GM12878 (cell line): ENCODE data around the gene NPAS3. TPM values are rescaled to one million over a fixed set of nuclear protein-coding genes. Genes with fewer than 3 reads are reported as not detected.

Experiments
- BCL11A ChIP-seq: IDR thresholded peaks from 2 replicates; pipeline ENCODE4 v1.6.1; 2011; ENCODE audit warnings: low read depth, low read length
- MTA2 ChIP-seq: fragments of 450-650 bp; IDR thresholded peaks from 2 replicates; pipeline ENCODE4 v1.6.1; 2016; ENCODE audit warnings: low read depth, mild to moderate bottlenecking, moderate library complexity
- SRF ChIP-seq, 2 experiments: IDR thresholded peaks; 2 replicates each; pipeline ENCODE4 v1.6.1; 2011; ENCODE audit warnings: low read depth in 2 of 2, low read length in 2 of 2, mild to moderate bottlenecking in 1 of 2, moderate library complexity in 1 of 2
- STAT1 ChIP-seq: fragments of 450-650 bp; conservative IDR thresholded peaks from 2 replicates; pipeline ENCODE4 v1.6.1; 2014; ENCODE audit warnings: antibody characterized with exemption, mild to moderate bottlenecking
- TARDBP ChIP-seq: IDR thresholded peaks from 2 replicates; pipeline ENCODE4 v1.6.1; 2016; ENCODE audit warnings: borderline replicate concordance
- ZNF217 ChIP-seq: fragments of 450-650 bp; IDR thresholded peaks from 2 replicates; pipeline ENCODE4 v1.6.1; 2017; ENCODE audit warnings: antibody characterized with exemption, mild to moderate bottlenecking
- ZZZ3 ChIP-seq: IDR thresholded peaks from 2 replicates; pipeline ENCODE4 v1.6.1; 2011; ENCODE audit warnings: low read depth; ENCODE audit not compliant: control insufficient read depth, insufficient read length
- polyA plus RNA-seq, 11 experiments: library from polyadenylated mRNA; depleted of rRNA in 4 of 11; unstranded in 6 of 11; stranded (reverse) in 5 of 11; fragments of >200 nt; fragmentation: Nextera tagmentation in 4 of 11; fragmentation: Illumina TruSeq in 1 of 11; extraction: Ambion mirVana in 4 of 11; extraction: Trizol in 1 of 11; gene quantifications; 1 replicate in 1 of 11; 2 replicates in 10 of 11; pipeline versions ENCODE4 v1.2.1 to v1.2.3, GENCODE V29; 2011 to 2016; ENCODE audit warnings: inconsistent platforms in 2 of 11, missing spikeins in 2 of 11, low read depth in 1 of 11
- total RNA-seq, 4 experiments: library from RNA; depleted of rRNA in 3 of 4; stranded (reverse); fragments of >200 nt in 3 of 4; fragmentation: Illumina TruSeq in 1 of 4; extraction: Trizol in 1 of 4; gene quantifications; 2 replicates each; pipeline versions ENCODE4 v1.2.1 to v1.2.3, GENCODE V29; 2013 to 2021
- TF ChIP-seq, protein P1 (sequence below): fragments of 450-650 bp; IDR thresholded peaks from 2 replicates; pipeline ENCODE4 v1.6.1; 2017; ENCODE audit warnings: low read depth, mild to moderate bottlenecking, moderate library complexity
- TF ChIP-seq, protein P2 (sequence below): IDR thresholded peaks from 2 replicates; pipeline ENCODE4 v1.6.1; 2011; ENCODE audit warnings: low read depth, low read length, improper control_type of control experiment, borderline replicate concordance
- TF ChIP-seq, protein P3 (sequence below): IDR thresholded peaks from 2 replicates; pipeline ENCODE4 v1.6.1; 2012; ENCODE audit warnings: low read length, inconsistent platforms
- TF ChIP-seq, protein P4 (sequence below): fragments of 450-650 bp; IDR thresholded peaks from 2 replicates; pipeline ENCODE4 v1.6.1; 2017; ENCODE audit warnings: borderline replicate concordance

NPAS3 gene
- total and polyA plus RNA-seq, 10 of the 15 experiments (the other 5 are each of a cell fraction or from before 2014, with no cell fraction given) = under 0.01 to 2.7 (median 0.03) TPM; not detected in 6

DNA sequence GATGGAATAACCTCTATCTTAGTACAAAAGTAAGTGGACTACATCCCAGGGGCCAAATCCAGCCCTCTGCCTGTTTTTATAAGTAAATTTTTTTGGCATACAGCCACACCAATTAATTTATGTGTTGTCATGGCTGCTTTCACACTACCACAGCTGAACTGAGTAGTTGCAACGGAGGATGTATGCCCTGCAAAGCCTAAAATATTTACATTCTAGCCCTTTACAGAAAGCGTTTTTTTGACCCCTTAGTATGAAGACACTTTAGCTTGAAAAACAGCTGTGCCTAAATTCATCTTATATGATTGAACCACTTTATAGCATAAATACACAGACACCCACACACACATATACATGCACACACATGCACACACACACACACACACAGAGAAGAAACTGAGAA lies 510.6 kb downstream of the NPAS3 start (continued):
- TF ChIP-seq, protein P1, sequence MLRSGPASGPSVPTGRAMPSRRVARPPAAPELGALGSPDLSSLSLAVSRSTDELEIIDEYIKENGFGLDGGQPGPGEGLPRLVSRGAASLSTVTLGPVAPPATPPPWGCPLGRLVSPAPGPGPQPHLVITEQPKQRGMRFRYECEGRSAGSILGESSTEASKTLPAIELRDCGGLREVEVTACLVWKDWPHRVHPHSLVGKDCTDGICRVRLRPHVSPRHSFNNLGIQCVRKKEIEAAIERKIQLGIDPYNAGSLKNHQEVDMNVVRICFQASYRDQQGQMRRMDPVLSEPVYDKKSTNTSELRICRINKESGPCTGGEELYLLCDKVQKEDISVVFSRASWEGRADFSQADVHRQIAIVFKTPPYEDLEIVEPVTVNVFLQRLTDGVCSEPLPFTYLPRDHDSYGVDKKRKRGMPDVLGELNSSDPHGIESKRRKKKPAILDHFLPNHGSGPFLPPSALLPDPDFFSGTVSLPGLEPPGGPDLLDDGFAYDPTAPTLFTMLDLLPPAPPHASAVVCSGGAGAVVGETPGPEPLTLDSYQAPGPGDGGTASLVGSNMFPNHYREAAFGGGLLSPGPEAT = no peak
- TF ChIP-seq ZNF217 (no peak), ZZZ3 (no peak), STAT1 (no peak), MTA2 (no peak), SRF (IDR thresholded peaks at IDR 0.05; ENCODE audit: low read depth in 2 of 2, low read length in 2 of 2) (no peak), TARDBP (no peak), BCL11A (no peak)
- TF ChIP-seq, protein P2, sequence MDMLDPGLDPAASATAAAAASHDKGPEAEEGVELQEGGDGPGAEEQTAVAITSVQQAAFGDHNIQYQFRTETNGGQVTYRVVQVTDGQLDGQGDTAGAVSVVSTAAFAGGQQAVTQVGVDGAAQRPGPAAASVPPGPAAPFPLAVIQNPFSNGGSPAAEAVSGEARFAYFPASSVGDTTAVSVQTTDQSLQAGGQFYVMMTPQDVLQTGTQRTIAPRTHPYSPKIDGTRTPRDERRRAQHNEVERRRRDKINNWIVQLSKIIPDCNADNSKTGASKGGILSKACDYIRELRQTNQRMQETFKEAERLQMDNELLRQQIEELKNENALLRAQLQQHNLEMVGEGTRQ = no peak
- TF ChIP-seq, protein P3, sequence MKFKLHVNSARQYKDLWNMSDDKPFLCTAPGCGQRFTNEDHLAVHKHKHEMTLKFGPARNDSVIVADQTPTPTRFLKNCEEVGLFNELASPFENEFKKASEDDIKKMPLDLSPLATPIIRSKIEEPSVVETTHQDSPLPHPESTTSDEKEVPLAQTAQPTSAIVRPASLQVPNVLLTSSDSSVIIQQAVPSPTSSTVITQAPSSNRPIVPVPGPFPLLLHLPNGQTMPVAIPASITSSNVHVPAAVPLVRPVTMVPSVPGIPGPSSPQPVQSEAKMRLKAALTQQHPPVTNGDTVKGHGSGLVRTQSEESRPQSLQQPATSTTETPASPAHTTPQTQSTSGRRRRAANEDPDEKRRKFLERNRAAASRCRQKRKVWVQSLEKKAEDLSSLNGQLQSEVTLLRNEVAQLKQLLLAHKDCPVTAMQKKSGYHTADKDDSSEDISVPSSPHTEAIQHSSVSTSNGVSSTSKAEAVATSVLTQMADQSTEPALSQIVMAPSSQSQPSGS = no peak
- TF ChIP-seq, protein P4, sequence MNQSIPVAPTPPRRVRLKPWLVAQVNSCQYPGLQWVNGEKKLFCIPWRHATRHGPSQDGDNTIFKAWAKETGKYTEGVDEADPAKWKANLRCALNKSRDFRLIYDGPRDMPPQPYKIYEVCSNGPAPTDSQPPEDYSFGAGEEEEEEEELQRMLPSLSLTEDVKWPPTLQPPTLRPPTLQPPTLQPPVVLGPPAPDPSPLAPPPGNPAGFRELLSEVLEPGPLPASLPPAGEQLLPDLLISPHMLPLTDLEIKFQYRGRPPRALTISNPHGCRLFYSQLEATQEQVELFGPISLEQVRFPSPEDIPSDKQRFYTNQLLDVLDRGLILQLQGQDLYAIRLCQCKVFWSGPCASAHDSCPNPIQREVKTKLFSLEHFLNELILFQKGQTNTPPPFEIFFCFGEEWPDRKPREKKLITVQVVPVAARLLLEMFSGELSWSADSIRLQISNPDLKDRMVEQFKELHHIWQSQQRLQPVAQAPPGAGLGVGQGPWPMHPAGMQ = no peak
